ENCODE data around the gene CALHM5. TPM values are rescaled to one million over a fixed set of nuclear protein-coding genes. Genes with fewer than 3 reads are reported as not detected.

The CALHM5 gene
- total RNA-seq, 1 experiment from 2014 or later = 2.6 TPM

- no peaks in the 10 kb centered on the region for H3K27me3 ChIP-seq
- no peak within 1 kb of the TSS for H3K27ac ChIP-seq
- DNase-seq = no peak
- H3K9me3 ChIP-seq (replicated peaks) = no peaks in the 10 kb centered on the region
- no peak within 1 kb of the TSS for H3K4me3 ChIP-seq
- no peaks in the 10 kb centered on the region for H3K36me3 ChIP-seq
- peaks cover 4% of the 10 kb centered on the region; the same call in 1 of the 2 replicates for H3K4me1 ChIP-seq
Measured at GRCh38 chr6:116553451-116553850, 42.0 kb downstream of the CALHM5 start, which contains the start of gene CALHM4. TSS of gene CALHM4 (plus strand) at chr6:116553751. CDS start at chr6:116553794, 43 bp downstream.

- no peak for DNase-seq
- H3K27ac ChIP-seq = no peak overlapping the region
Measured at GRCh38 chr6:116556065-116556464, 44.6 kb downstream of the CALHM5 start.

DNA sequence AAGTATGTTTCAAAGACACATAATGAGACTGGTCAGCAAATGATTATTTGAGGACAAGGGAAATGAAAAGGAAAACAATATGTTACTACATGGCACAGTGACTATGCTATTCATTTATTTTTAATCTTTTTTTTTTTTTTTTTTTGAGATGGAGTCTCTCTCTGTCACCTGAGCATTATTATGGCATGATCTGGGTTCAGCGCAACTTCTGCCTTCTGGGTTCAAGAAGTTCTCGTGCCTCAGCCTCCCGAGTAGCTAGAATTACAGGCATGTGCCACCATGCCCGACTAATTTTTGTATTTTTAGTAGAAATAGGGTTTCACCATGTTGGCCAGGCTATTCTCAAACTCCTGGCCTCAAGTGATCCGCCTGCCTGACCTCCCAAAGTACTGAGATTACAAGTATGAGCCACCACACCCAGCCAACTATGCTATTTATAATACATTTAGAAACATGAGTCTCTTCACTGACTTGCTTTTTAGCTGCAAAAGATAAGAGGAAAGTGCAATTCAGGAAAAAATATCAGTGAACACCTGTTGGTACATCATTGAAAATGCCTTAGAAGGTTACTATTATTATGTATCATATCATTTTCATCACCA lies 45.5 kb downstream of the CALHM5 start:
- no peak overlapping the region for H3K4me3 ChIP-seq
- DNase-seq = no peak
- H3K27ac ChIP-seq = no peak overlapping the region

More at GRCh38 chr6:116556065-116556464, 44.6 kb downstream of the CALHM5 start:
- Histone ChIP-seq H3K4me1 (peaks cover 4% of the 10 kb centered on the region; the same call in 1 of the 2 replicates), H3K27me3 (no peaks in the 10 kb centered on the region), H3K4me3 (no peak overlapping the region), H3K36me3 (no peaks in the 10 kb centered on the region), H3K9me3 (replicated peaks) (no peaks in the 10 kb centered on the region)

DNA sequence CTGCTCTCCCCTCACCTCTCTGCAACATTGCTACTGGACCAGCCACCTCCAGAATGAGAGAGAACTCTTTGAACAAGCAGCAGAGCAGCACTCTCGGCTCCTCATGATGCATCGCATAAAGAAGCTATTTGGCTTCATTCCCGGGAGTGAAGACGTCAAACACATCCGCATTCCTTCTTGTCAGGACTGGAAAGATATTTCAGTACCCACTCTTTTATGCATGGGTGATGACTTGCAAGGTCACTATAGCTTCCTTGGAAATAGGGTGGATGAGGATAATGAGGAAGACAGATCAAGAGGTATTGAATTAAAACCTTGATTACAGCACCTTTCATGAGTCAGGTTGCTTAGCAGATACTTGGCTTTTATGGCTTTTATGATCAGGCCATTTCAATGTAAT lies 46.5 kb downstream of the CALHM5 start:
- H3K27ac ChIP-seq = no peak overlapping the region
- no peaks in the 10 kb centered on the region for H3K27me3 ChIP-seq
- DNase-seq = peak in 1 of 2 experiments; percentile 43
- H3K4me3 ChIP-seq = no peak overlapping the region
- H3K36me3 ChIP-seq = no peaks in the 10 kb centered on the region
- H3K9me3 ChIP-seq (replicated peaks) = no peaks in the 10 kb centered on the region
- H3K4me1 ChIP-seq = peaks cover 4% of the 10 kb centered on the region; the same call in 1 of the 2 replicates

More for the DNA sequence above, 45.5 kb downstream of the CALHM5 start:
- H3K9me3 ChIP-seq (replicated peaks) = no peaks in the 10 kb centered on the region
- peaks cover 4% of the 10 kb centered on the region; the same call in 1 of the 2 replicates for H3K4me1 ChIP-seq
- no peaks in the 10 kb centered on the region for H3K36me3 ChIP-seq
- no peaks in the 10 kb centered on the region for H3K27me3 ChIP-seq

DNA sequence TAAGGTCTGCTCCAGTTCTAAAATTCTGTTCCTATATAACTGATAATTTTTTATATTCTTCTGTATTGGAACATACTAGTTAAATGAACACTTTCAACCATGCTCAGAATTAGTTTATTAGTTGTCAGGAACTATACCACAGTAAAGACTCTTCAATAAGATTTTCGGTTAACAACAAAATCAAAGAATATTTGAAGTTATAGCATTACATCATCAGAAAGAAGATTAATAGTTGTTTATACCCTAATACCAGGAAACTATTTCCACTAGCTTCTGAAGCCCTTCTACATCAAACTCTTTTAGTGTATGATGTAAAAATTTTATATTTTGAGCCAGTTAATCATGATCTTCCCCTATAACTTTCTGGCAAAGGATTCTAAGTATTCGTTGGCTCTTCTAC lies 48.7 kb downstream of the CALHM5 start:
- Histone ChIP-seq H3K4me1 (peaks cover 6% of the 10 kb centered on the region; the same call in 1 of the 2 replicates), H3K36me3 (no peaks in the 10 kb centered on the region), H3K4me3 (no peak overlapping the region), H3K27me3 (no peaks in the 10 kb centered on the region), H3K9me3 (replicated peaks) (no peaks in the 10 kb centered on the region), H3K27ac (no peak overlapping the region)
- no peak for DNase-seq

- DNase-seq = peak; percentile 57 to 84
Measured at GRCh38 chr6:116561377-116562018, 50.1 kb downstream of the CALHM5 start.

GRCh38 chr6:116562019-116562403 lies 50.6 kb downstream of the CALHM5 start:
- H3K4me3 ChIP-seq = no peak overlapping the region
- no peaks in the 10 kb centered on the region for H3K27me3 ChIP-seq
- no peak overlapping the region for H3K27ac ChIP-seq
- H3K4me1 ChIP-seq = peaks cover 6% of the 10 kb centered on the region; the same call in 1 of the 2 replicates
- no peak for DNase-seq
- no peaks in the 10 kb centered on the region for H3K9me3 ChIP-seq (replicated peaks)
- no peaks in the 10 kb centered on the region for H3K36me3 ChIP-seq

More at GRCh38 chr6:116561377-116562018, 50.1 kb downstream of the CALHM5 start:
- H3K27ac ChIP-seq = no peak overlapping the region
- no peaks in the 10 kb centered on the region for H3K27me3 ChIP-seq
- no peaks in the 10 kb centered on the region for H3K36me3 ChIP-seq
- no peak overlapping the region for H3K4me3 ChIP-seq
- H3K9me3 ChIP-seq (replicated peaks) = no peaks in the 10 kb centered on the region
- peaks cover 6% of the 10 kb centered on the region; the same call in 1 of the 2 replicates for H3K4me1 ChIP-seq

DNA sequence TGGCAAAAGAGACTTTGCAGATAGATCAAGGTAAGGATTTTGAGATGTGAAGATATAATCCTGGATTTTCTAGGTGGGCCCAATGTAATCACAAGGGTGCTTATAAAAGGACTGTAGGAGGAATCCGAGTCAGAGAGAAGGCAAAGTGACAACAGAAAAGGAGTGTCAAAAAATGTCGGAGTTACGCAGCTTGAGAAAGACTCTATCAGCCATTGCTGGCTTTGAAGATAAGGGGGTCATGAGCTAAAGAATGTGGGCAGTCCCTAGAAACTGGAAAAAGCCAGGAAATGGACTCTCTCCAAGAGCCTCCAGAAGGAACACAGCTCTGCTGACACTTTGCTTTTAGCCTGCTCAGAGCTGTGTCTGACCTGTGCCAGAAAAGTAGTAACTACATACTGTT lies 51.2 kb downstream of the CALHM5 start:
- Histone ChIP-seq H3K9me3 (replicated peaks) (no peaks in the 10 kb centered on the region), H3K4me1 (peaks cover 6% of the 10 kb centered on the region; the same call in 1 of the 2 replicates), H3K36me3 (no peaks in the 10 kb centered on the region), H3K27ac (no peak overlapping the region), H3K27me3 (no peaks in the 10 kb centered on the region), H3K4me3 (no peak overlapping the region)
- DNase-seq = no peak

DNA sequence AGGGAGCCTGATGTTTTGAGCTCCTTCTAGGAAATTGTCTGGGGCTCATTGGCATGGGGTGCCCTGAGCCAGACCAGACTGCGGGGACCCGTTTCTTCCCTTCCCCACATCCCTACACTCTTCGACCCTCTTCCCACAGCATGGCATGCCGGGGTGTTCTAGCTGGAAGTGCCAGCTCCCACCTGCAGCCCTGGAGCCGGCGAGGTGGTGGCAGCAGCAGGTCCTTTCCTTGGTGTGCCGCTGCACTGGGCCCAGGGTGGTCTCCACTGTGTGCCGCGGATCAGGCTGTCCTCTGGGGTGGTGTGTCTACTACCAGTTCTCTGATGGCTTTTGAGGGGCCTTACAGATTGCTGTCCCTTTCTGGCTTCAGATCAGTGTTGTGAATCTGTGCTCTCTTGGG lies 52.4 kb downstream of the CALHM5 start:
- DNase-seq = no peak
- H3K9me3 ChIP-seq (replicated peaks) = no peaks in the 10 kb centered on the region
- no peaks in the 10 kb centered on the region for H3K36me3 ChIP-seq
- 0 out of 2 replicates have a peak, but pooled peaks cover 2% of the 10 kb centered on the region for H3K4me1 ChIP-seq
- H3K4me3 ChIP-seq = no peak overlapping the region
- no peaks in the 10 kb centered on the region for H3K27me3 ChIP-seq
- no peak overlapping the region for H3K27ac ChIP-seq

- no peaks in the 10 kb centered on the region for H3K36me3 ChIP-seq
- H3K27ac ChIP-seq = no peak overlapping the region
- H3K4me1 ChIP-seq = 0 out of 2 replicates have a peak, but pooled peaks cover 2% of the 10 kb centered on the region
- no peak for DNase-seq
- H3K9me3 ChIP-seq (replicated peaks) = no peaks in the 10 kb centered on the region
- H3K4me3 ChIP-seq = no peak overlapping the region
- H3K27me3 ChIP-seq = no peaks in the 10 kb centered on the region
Measured at GRCh38 chr6:116564311-116564710, 52.9 kb downstream of the CALHM5 start.

GRCh38 chr6:116564921-116565872 lies 53.8 kb downstream of the CALHM5 start:
- Histone ChIP-seq H3K4me1 (0 out of 2 replicates have a peak, but pooled peaks cover 2% of the 10 kb centered on the region), H3K4me3 (peak overlapping the region; percentile 45), H3K27ac (no peak overlapping the region), H3K36me3 (no peaks in the 10 kb centered on the region), H3K27me3 (no peaks in the 10 kb centered on the region), H3K9me3 (replicated peaks) (no peaks in the 10 kb centered on the region)
- DNase-seq = peak in 1 of 2 experiments; percentile 5

- Histone ChIP-seq H3K4me3 (no peak overlapping the region), H3K27me3 (no peaks in the 10 kb centered on the region), H3K36me3 (no peaks in the 10 kb centered on the region), H3K27ac (no peak overlapping the region), H3K4me1 (0 out of 2 replicates have a peak, but pooled peaks cover 2% of the 10 kb centered on the region), H3K9me3 (replicated peaks) (no peaks in the 10 kb centered on the region)
- no peak for DNase-seq
Measured at GRCh38 chr6:116568111-116568510, 56.7 kb downstream of the CALHM5 start.

DNA sequence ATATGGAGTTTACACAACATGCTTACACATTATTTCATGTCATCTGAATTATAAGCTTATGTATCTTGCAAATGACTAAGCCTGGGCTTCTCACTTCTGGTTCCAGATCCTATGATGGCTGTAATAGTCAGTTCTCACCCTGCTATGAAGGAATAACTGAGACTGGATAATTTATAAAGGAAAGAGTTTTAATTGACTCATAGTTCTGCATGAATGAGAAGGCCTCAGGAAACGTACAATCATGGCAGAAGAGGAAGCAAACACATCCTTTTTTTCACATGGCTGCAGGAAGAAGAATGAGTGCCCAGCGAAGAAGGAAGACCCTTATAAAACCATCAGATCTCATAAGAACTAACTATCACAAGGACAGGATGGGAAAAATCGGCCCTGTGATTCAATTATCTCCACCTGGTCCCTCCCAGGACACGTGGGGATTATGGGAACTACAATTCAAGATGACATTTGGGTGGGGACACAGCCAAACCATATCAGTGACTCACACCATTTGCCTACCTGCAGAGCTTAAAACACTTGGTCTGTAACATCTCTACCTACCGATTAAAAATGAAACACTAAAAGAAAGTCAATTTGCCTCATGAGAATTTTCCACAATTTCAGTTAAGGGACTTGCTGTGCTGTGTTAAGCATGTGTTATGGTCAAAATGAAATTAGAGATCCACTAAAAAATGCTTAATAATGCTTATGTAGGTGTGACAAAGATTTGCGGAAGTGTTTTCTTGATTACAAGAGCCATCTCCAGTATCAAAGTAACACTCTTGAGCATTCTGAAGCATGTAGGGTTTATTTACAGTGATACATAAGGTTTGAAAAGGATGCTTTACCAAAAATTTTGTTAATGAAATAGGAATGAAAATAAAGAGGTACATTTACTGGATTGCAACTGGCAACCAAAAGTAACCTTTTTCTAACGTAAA lies 57.6 kb downstream of the CALHM5 start:
- Histone ChIP-seq H3K27ac (no peak overlapping the region), H3K36me3 (no peaks in the 10 kb centered on the region), H3K27me3 (no peaks in the 10 kb centered on the region), H3K4me1 (no peaks in the 10 kb centered on the region), H3K9me3 (replicated peaks) (no peaks in the 10 kb centered on the region), H3K4me3 (no peak overlapping the region)
- no peak for DNase-seq
